IMR-90 (cell line): Measurements from ENCODE around the gene RALGPS1. TPM values are rescaled to one million over a fixed set of nuclear protein-coding genes. Genes with fewer than 3 reads are reported as not detected.

Experiments
- ATAC-seq: fragments of 200-7000 bp; cut with Tn5 transposase; 2 replicates; pipeline ENCODE4 v1.9.1; 2020; ENCODE audit warnings: low read depth, mild to moderate bottlenecking, moderate library complexity
- BruUV-seq: library from RNA; stranded (reverse); fragments of 400-500 nt; replicated peaks from 2 replicates; lab custom pipeline; 2021; lab: Mats Ljungman, UMichigan
- CTCF ChIA-PET: fragments of 300-600 bp; formaldehyde crosslinking; extraction: SDS; loops from one replicate; lab custom pipeline; 2021; ENCODE audit warnings: antibody characterized with exemption; lab: Yijun Ruan, JAX
- POLR2A ChIA-PET: fragments of 300-600 bp; sonication (Branson Sonifier 250); formaldehyde crosslinking; loops from one replicate; lab custom pipeline; 2022; ENCODE audit warnings: antibody characterized with exemption; ENCODE audit not compliant: unreplicated experiment; lab: Charles Lee
- DNase-seq: peaks from one replicate; pipeline ENCODE4 v3.0.0; 2013
- H2AFZ ChIP-seq: replicated peaks from 2 replicates; pipeline ENCODE3; 2013; ENCODE audit warnings: low read length, mild to moderate bottlenecking; ENCODE audit not compliant: poor library complexity
- H2AK5ac ChIP-seq: 2 replicates; pipeline ENCODE4 v1.6.1; 2013; ENCODE audit warnings: low read depth, low read length, inconsistent platforms
- H2AK9ac ChIP-seq: replicated peaks from 2 replicates; pipeline ENCODE3; 2013; ENCODE audit warnings: mild to moderate bottlenecking, low read depth, low read length, moderate library complexity; ENCODE audit not compliant: poor library complexity
- H2BK120ac ChIP-seq: 2 replicates; pipeline ENCODE4 v1.6.1; 2013; ENCODE audit warnings: low read depth, low read length, inconsistent platforms
- H2BK15ac ChIP-seq: 3 replicates; pipeline ENCODE4 v1.6.1; 2013; ENCODE audit warnings: low read depth, low read length, inconsistent platforms
- H2BK20ac ChIP-seq: 2 replicates; pipeline ENCODE4 v1.6.1; 2013; ENCODE audit warnings: low read depth, mild to moderate bottlenecking, inconsistent platforms, low read length, moderate library complexity
- H2BK5ac ChIP-seq: 2 replicates; pipeline ENCODE4 v1.6.1; 2013; ENCODE audit warnings: mild to moderate bottlenecking, low read depth, low read length, inconsistent platforms; ENCODE audit not compliant: poor library complexity, severe bottlenecking
- H3K14ac ChIP-seq: replicated peaks from 2 replicates; pipeline ENCODE4 v1.6.1; 2013; ENCODE audit warnings: low read depth, low read length, inconsistent platforms
- H3K18ac ChIP-seq: 2 replicates; pipeline ENCODE4 v1.6.1; 2013; ENCODE audit warnings: low read depth, low read length, control low read depth
- H3K23ac ChIP-seq: 2 replicates; pipeline ENCODE4 v1.6.1; 2013; ENCODE audit warnings: low read depth, low read length, inconsistent platforms
- H3K27ac ChIP-seq: 2 replicates; pipeline ENCODE4 v1.5.1; 2013; ENCODE audit warnings: mild to moderate bottlenecking, control low read depth, low read length; ENCODE audit not compliant: insufficient read depth
- H3K27me3 ChIP-seq: 2 replicates; pipeline ENCODE4 v1.6.1; 2013; ENCODE audit warnings: low read length; ENCODE audit not compliant: control insufficient read depth, insufficient read depth
- H3K36me3 ChIP-seq: 2 replicates; pipeline ENCODE4 v1.6.1; 2013; ENCODE audit warnings: low read length, mixed read lengths; ENCODE audit not compliant: control insufficient read depth, insufficient read depth
- H3K4ac ChIP-seq: 2 replicates; pipeline ENCODE4 v1.6.1; 2013; ENCODE audit warnings: low read depth, low read length, inconsistent platforms
- H3K4me1 ChIP-seq: 2 replicates; pipeline ENCODE4 v1.6.1; 2013; ENCODE audit warnings: low read length, mixed read lengths; ENCODE audit not compliant: control insufficient read depth, insufficient read depth
- H3K4me2 ChIP-seq: 2 replicates; pipeline ENCODE4 v1.6.1; 2013; ENCODE audit warnings: low read depth, mild to moderate bottlenecking, control low read depth, low read length, moderate library complexity
- H3K4me3 ChIP-seq: 2 replicates; pipeline ENCODE4 v1.5.1; 2013; ENCODE audit warnings: low read depth, mild to moderate bottlenecking, control low read depth, low read length, moderate library complexity; ENCODE audit not compliant: insufficient read depth
- H3K56ac ChIP-seq: 2 replicates; pipeline ENCODE4 v1.6.1; 2013; ENCODE audit warnings: low read length, inconsistent platforms; ENCODE audit not compliant: insufficient read depth; ENCODE audit errors: extremely low read depth
- H3K79me1 ChIP-seq, 2 experiments: 2 replicates each; pipeline ENCODE4 v1.6.1; 2013; ENCODE audit warnings: low read length in 2 of 2, inconsistent platforms in 1 of 2, low read depth in 1 of 2
- H3K9ac ChIP-seq: 2 replicates; pipeline ENCODE4 v1.6.1; 2013; ENCODE audit warnings: low read depth, low read length, control low read depth
- H3K9me1 ChIP-seq: 2 replicates; pipeline ENCODE4 v1.6.1; 2013; ENCODE audit warnings: low read length, inconsistent platforms; ENCODE audit not compliant: insufficient read depth
- H3K9me3 ChIP-seq: 2 replicates; pipeline ENCODE4 v1.6.1; 2013; ENCODE audit warnings: low read length; ENCODE audit not compliant: control insufficient read depth, insufficient read depth
- H4K20me1 ChIP-seq: 2 replicates; pipeline ENCODE4 v1.6.1; 2013; ENCODE audit warnings: low read length, inconsistent platforms; ENCODE audit not compliant: insufficient read depth
- H4K5ac ChIP-seq: 2 replicates; pipeline ENCODE4 v1.6.1; 2013; ENCODE audit warnings: mild to moderate bottlenecking, low read depth, low read length, control low read depth
- H4K8ac ChIP-seq, 2 experiments: 2 replicates each; pipeline ENCODE4 v1.6.1; 2013; ENCODE audit warnings: low read depth in 2 of 2, low read length in 2 of 2, control low read depth in 1 of 2, inconsistent platforms in 1 of 2
- H4K91ac ChIP-seq: 2 replicates; pipeline ENCODE4 v1.6.1; 2013; ENCODE audit warnings: low read depth, low read length, inconsistent platforms; ENCODE audit not compliant: insufficient read depth
- NFE2L2 ChIP-seq: fragments of 150-350 bp; IDR thresholded peaks from 2 replicates; pipeline ENCODE4 v1.6.1; 2016; ENCODE audit warnings: low read depth, mild to moderate bottlenecking, low read length
- WGBS, 2 experiments: methylation state at CpG; one replicate each; pipeline versions ENCODE4 v1.1.5 to v1.1.7; 2013; ENCODE audit warnings: missing lambda C conversion rate in 2 of 2; ENCODE audit not compliant: insufficient read length in 1 of 2; ENCODE audit errors: extremely low coverage in 2 of 2; 5-methylcytosine and 5-hydroxymethylcytosine counted together
- dilution Hi-C: fragments of 300-500 bp; cut with HindIII; formaldehyde crosslinking; loops from one replicate; pipeline ENCODE4 v1.14.3; 2018; ENCODE audit warnings: low sequenced_read_pairs; ENCODE audit not compliant: unreplicated experiment
- in situ Hi-C: fragments of 300-500 bp; cut with MboI; formaldehyde crosslinking; loops from 3 replicates; pipeline ENCODE4 v1.14.3; 2019; ENCODE audit warnings: low sequenced_read_pairs, inconsistent platforms, mixed read lengths
- intact Hi-C: fragments of 100-400 bp; cut with micrococcal nuclease; formaldehyde crosslinking; loops from 2 replicates; pipeline ENCODE4 v1.10.0; 2022
- polyA plus RNA-seq, 3 experiments: library from polyadenylated mRNA; depleted of rRNA; stranded (reverse); fragments of >200 nt; gene quantifications; 2 replicates each; pipeline ENCODE4 v1.2.3, GENCODE V29; 2012; ENCODE audit warnings: low replicate concordance in 1 of 3
- total RNA-seq: library from RNA; depleted of rRNA; stranded (reverse); fragments of >200 nt; gene quantifications from 2 replicates; pipeline ENCODE4 v1.2.3, GENCODE V29; 2012

The RALGPS1 gene
- total and polyA plus RNA-seq, 2 of the 4 experiments (the other 2 are of a cell fraction): 0.90 to 2.8 TPM

DNA sequence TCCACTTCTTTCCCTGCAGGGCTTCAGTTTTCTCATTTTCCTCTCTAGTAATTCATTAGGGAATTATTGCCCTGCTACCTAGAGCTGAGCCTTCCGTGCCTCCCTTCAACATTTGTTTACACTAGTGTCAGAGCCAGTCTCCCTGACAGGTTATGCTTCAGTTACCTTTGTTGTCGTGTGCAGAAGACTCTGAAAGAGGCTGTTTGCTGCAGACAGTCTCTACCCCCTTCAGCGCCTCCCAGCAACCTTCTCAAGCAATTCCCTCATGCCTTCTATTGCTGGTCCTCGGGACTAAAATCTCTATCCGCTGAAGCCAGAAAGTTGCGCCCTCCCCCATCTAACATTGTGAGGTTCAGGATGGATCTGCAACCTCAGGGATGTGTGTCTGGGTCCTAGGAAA, 12.8 kb downstream of the RALGPS1 start:
- DNase-seq (no peak), ATAC-seq (no peak)
- Histone ChIP-seq H3K27me3 (peaks cover 19% of the 10 kb centered on the region), H3K9me3 (no peaks in the 10 kb centered on the region), H4K20me1 (no peaks in the 10 kb centered on the region), H4K5ac (no peak overlapping the region), H2BK20ac (no peak overlapping the region), H2AK9ac (no peak overlapping the region), H3K56ac (no peak overlapping the region), H3K4me2 (no peak overlapping the region), H4K91ac (no peak overlapping the region), H3K4me3 (no peak overlapping the region), H2AK5ac (no peak overlapping the region), H3K4ac (no peak overlapping the region), H3K23ac (no peak overlapping the region), H3K27ac (no peak overlapping the region), H3K79me1 (0 out of 4 replicates have a peak, but pooled peaks cover 0 to 5% of the 10 kb centered on the region in 2 experiments), H2AFZ (no peak overlapping the region), H4K8ac (no peak overlapping the region), H2BK5ac (no peak overlapping the region), H2BK15ac (no peak overlapping the region), H3K14ac (no peak overlapping the region), H3K4me1 (peaks cover 8% of the 10 kb centered on the region), H3K18ac (no peak overlapping the region), H3K36me3 (no peaks in the 10 kb centered on the region), H3K9ac (no peak overlapping the region), H3K9me1 (peaks cover 5% of the 10 kb centered on the region; the same call in 1 of the 2 replicates), H2BK120ac (no peak overlapping the region)
- CTCF ChIA-PET: no interaction called here
- no peak for TF ChIP-seq NFE2L2
- BruUV-seq: no TSS peak
- dilution Hi-C loops: no loop called here
- intact Hi-C loops: no loop called here
- 50% methylated on average over 2 of the region's 6 CpGs; no CpG with 5 or more reads in 1 of the 2 experiments for WGBS, 2 experiments
- in situ Hi-C loops: loop anchor here (25.0 kb wide), 1 partner anchor 460 kb away; the partner anchor contains the start of gene SLC2A8
- POLR2A ChIA-PET: no interaction called here
